Activated CD4-positive, alpha-beta memory T cell treated with anti-CD3 and anti-CD28 coated beads, Interleukin-2, amount 10 ng/mL, durations not matched to agents 7 days and 5 days (primary cell): Measurements from ENCODE around the gene STX8. TPM values are rescaled to one million over a fixed set of nuclear protein-coding genes. Genes with fewer than 3 reads are reported as not detected.

Source experiments
- CTCF ChIA-PET: fragments of 350-600 bp; sonication (Branson Sonifier 250); formaldehyde crosslinking; loops from one replicate; lab custom pipeline; 2021; ENCODE audit warnings: antibody characterized with exemption, inconsistent platforms; lab: Charles Lee
- POLR2A ChIA-PET: fragments of 350-600 bp; sonication (Branson Sonifier 250); formaldehyde crosslinking; loops from one replicate; lab custom pipeline; 2021; ENCODE audit warnings: antibody characterized with exemption; lab: Charles Lee
- DNase-seq: peaks from one replicate; pipeline ENCODE4 v3.0.0-alpha.2; 2020
- H3K27ac Mint-ChIP-seq: one replicate; pipeline ENCODE4 v1.8.0; 2021; ENCODE audit warnings: mild to moderate bottlenecking, mixed read lengths
- H3K27me3 Mint-ChIP-seq: one replicate; pipeline ENCODE4 v1.8.0; 2021; ENCODE audit warnings: mixed read lengths
- H3K36me3 Mint-ChIP-seq: one replicate; pipeline ENCODE4 v1.8.0; 2021; ENCODE audit warnings: low read depth, mixed read lengths
- H3K4me1 Mint-ChIP-seq: one replicate; pipeline ENCODE4 v1.8.0; 2021; ENCODE audit warnings: mixed read lengths
- H3K4me3 Mint-ChIP-seq: one replicate; pipeline ENCODE4 v1.8.0; 2021; ENCODE audit warnings: mild to moderate bottlenecking, mixed read lengths
- H3K9me3 Mint-ChIP-seq: one replicate; pipeline ENCODE4 v1.8.0; 2021; ENCODE audit warnings: mixed read lengths
- total RNA-seq, 2 experiments: library from RNA; stranded (reverse); gene quantifications; one replicate each; pipeline ENCODE4 v1.2.3, GENCODE V29; 2021

STX8 gene
- total RNA-seq, 2 experiments from 2014 or later, result 76.6 to 76.7 TPM

GRCh38 chr17:9226130-9226793 lies 349.4 kb downstream of the STX8 start:
- Mint-ChIP-seq H3K36me3 (no peaks in the 10 kb centered on the region), H3K4me3 (no peak overlapping the region), H3K27me3 (no peaks in the 10 kb centered on the region), H3K27ac (no peak overlapping the region), H3K9me3 (no peaks in the 10 kb centered on the region), H3K4me1 (peaks cover 3% of the 10 kb centered on the region)
- CTCF ChIA-PET, result no interaction called here
- POLR2A ChIA-PET, result no interaction called here
- DNase-seq, result no peak

GRCh38 chr17:9225305-9226101 lies 350.1 kb downstream of the STX8 start:
- no peak for DNase-seq
- Mint-ChIP-seq H3K4me3 (no peak overlapping the region), H3K9me3 (no peaks in the 10 kb centered on the region), H3K36me3 (no peaks in the 10 kb centered on the region), H3K27me3 (no peaks in the 10 kb centered on the region), H3K4me1 (peaks cover 3% of the 10 kb centered on the region), H3K27ac (no peak overlapping the region)
- CTCF ChIA-PET, result no interaction called here
- POLR2A ChIA-PET, result no interaction called here

- Mint-ChIP-seq H3K27me3 (no peaks in the 10 kb centered on the region), H3K4me1 (peaks cover 3% of the 10 kb centered on the region), H3K4me3 (no peak overlapping the region), H3K27ac (no peak overlapping the region), H3K9me3 (no peaks in the 10 kb centered on the region), H3K36me3 (no peaks in the 10 kb centered on the region)
- no peak for DNase-seq
- ChIA-PET CTCF (no interaction called here), POLR2A (no interaction called here)
Observed at GRCh38 chr17:9224485-9224884, 351.1 kb downstream of the STX8 start.

GRCh38 chr17:9223531-9223930 lies 352.1 kb downstream of the STX8 start:
- H3K4me1 Mint-ChIP-seq, result peaks cover 3% of the 10 kb centered on the region
- ChIA-PET CTCF (no interaction called here), POLR2A (interaction anchor here (1.1 kb wide), 1 partner anchor 246 kb away, joined by 3 read pairs; no protein-coding TSS in a partner anchor)
- H3K4me3 Mint-ChIP-seq, result no peak overlapping the region
- no peaks in the 10 kb centered on the region for H3K36me3 Mint-ChIP-seq
- no peaks in the 10 kb centered on the region for H3K27me3 Mint-ChIP-seq
- no peak overlapping the region for H3K27ac Mint-ChIP-seq
- no peak for DNase-seq
- no peaks in the 10 kb centered on the region for H3K9me3 Mint-ChIP-seq

GRCh38 chr17:9221922-9222180 lies 353.8 kb downstream of the STX8 start:
- CTCF ChIA-PET, result no interaction called here
- DNase-seq, result no peak
- POLR2A ChIA-PET, result no interaction called here
- H3K9me3 Mint-ChIP-seq, result peaks cover 5% of the 10 kb centered on the region
- H3K4me1 Mint-ChIP-seq, result peaks cover 3% of the 10 kb centered on the region
- H3K36me3 Mint-ChIP-seq, result no peaks in the 10 kb centered on the region
- H3K4me3 Mint-ChIP-seq, result no peak overlapping the region
- no peaks in the 10 kb centered on the region for H3K27me3 Mint-ChIP-seq
- H3K27ac Mint-ChIP-seq, result no peak overlapping the region

- CTCF ChIA-PET, result no interaction called here
- Mint-ChIP-seq H3K4me1 (no peaks in the 10 kb centered on the region), H3K27me3 (no peaks in the 10 kb centered on the region), H3K9me3 (peaks cover 8% of the 10 kb centered on the region), H3K36me3 (no peaks in the 10 kb centered on the region), H3K27ac (no peak overlapping the region), H3K4me3 (no peak overlapping the region)
- POLR2A ChIA-PET, result no interaction called here
- DNase-seq, result no peak
Observed at GRCh38 chr17:9221147-9221921, 354.3 kb downstream of the STX8 start.

- Mint-ChIP-seq H3K4me1 (no peaks in the 10 kb centered on the region), H3K4me3 (no peak overlapping the region), H3K27ac (no peak overlapping the region), H3K36me3 (peaks cover under 1% of the 10 kb centered on the region), H3K9me3 (peaks cover 16% of the 10 kb centered on the region), H3K27me3 (no peaks in the 10 kb centered on the region)
- ChIA-PET CTCF (no interaction called here), POLR2A (no interaction called here)
- DNase-seq, result no peak
Observed at GRCh38 chr17:9220398-9221146, 355.0 kb downstream of the STX8 start.

- Mint-ChIP-seq H3K9me3 (peaks cover 21% of the 10 kb centered on the region), H3K27me3 (no peaks in the 10 kb centered on the region), H3K4me1 (no peaks in the 10 kb centered on the region), H3K36me3 (peaks cover 5% of the 10 kb centered on the region), H3K27ac (no peak overlapping the region), H3K4me3 (no peak overlapping the region)
- POLR2A ChIA-PET, result no interaction called here
- no peak for DNase-seq
- CTCF ChIA-PET, result no interaction called here
Observed at GRCh38 chr17:9219631-9220397, 355.8 kb downstream of the STX8 start.

- no peaks in the 10 kb centered on the region for H3K27me3 Mint-ChIP-seq
- POLR2A ChIA-PET, result no interaction called here
- no peaks in the 10 kb centered on the region for H3K4me1 Mint-ChIP-seq
- no peak overlapping the region for H3K4me3 Mint-ChIP-seq
- H3K27ac Mint-ChIP-seq, result no peak overlapping the region
- H3K9me3 Mint-ChIP-seq, result peaks cover 21% of the 10 kb centered on the region
- CTCF ChIA-PET, result no interaction called here
- H3K36me3 Mint-ChIP-seq, result peaks cover 5% of the 10 kb centered on the region
- DNase-seq, result no peak
Observed at GRCh38 chr17:9218911-9219310, 356.7 kb downstream of the STX8 start.

GRCh38 chr17:9218064-9218635 lies 357.5 kb downstream of the STX8 start:
- H3K27me3 Mint-ChIP-seq, result no peaks in the 10 kb centered on the region

GRCh38 chr17:9217151-9218056 lies 358.2 kb downstream of the STX8 start:
- Mint-ChIP-seq H3K4me1 (no peaks in the 10 kb centered on the region), H3K36me3 (peaks cover 5% of the 10 kb centered on the region), H3K27ac (no peak overlapping the region), H3K27me3 (no peaks in the 10 kb centered on the region), H3K4me3 (no peak overlapping the region), H3K9me3 (peaks cover 21% of the 10 kb centered on the region)
- POLR2A ChIA-PET, result no interaction called here
- CTCF ChIA-PET, result interaction anchor here (0.7 kb wide), 1 partner anchor 1338 kb away, joined by 5 read pairs; no protein-coding TSS in a partner anchor
- no peak for DNase-seq

More at GRCh38 chr17:9218064-9218635, 357.5 kb downstream of the STX8 start:
- Mint-ChIP-seq H3K36me3 (peaks cover 5% of the 10 kb centered on the region), H3K4me3 (no peak overlapping the region), H3K9me3 (peaks cover 21% of the 10 kb centered on the region), H3K27ac (no peak overlapping the region), H3K4me1 (no peaks in the 10 kb centered on the region)
- ChIA-PET CTCF (interaction anchor here (0.6 kb wide), 1 partner anchor 17 kb away, joined by 4 read pairs; no protein-coding TSS in a partner anchor), POLR2A (no interaction called here)
- no peak for DNase-seq
